Glomerular endothelial cell (primary cell): ENCODE results near the gene NHSL1. TPM values are rescaled to one million over a fixed set of nuclear protein-coding genes. Genes with fewer than 3 reads are reported as not detected.

ENCODE experiments used
- DNase-seq: peaks from one replicate; pipeline ENCODE4 v3.0.0-alpha.2; 2011; ENCODE audit warnings: low read depth, low spot score; ENCODE audit errors: extremely low read depth
- total RNA-seq: library from RNA; depleted of rRNA; stranded (reverse); fragments of >200 nt; gene quantifications from 2 replicates; pipeline ENCODE4 v1.2.3, GENCODE V29; 2015

Gene NHSL1, protein sequence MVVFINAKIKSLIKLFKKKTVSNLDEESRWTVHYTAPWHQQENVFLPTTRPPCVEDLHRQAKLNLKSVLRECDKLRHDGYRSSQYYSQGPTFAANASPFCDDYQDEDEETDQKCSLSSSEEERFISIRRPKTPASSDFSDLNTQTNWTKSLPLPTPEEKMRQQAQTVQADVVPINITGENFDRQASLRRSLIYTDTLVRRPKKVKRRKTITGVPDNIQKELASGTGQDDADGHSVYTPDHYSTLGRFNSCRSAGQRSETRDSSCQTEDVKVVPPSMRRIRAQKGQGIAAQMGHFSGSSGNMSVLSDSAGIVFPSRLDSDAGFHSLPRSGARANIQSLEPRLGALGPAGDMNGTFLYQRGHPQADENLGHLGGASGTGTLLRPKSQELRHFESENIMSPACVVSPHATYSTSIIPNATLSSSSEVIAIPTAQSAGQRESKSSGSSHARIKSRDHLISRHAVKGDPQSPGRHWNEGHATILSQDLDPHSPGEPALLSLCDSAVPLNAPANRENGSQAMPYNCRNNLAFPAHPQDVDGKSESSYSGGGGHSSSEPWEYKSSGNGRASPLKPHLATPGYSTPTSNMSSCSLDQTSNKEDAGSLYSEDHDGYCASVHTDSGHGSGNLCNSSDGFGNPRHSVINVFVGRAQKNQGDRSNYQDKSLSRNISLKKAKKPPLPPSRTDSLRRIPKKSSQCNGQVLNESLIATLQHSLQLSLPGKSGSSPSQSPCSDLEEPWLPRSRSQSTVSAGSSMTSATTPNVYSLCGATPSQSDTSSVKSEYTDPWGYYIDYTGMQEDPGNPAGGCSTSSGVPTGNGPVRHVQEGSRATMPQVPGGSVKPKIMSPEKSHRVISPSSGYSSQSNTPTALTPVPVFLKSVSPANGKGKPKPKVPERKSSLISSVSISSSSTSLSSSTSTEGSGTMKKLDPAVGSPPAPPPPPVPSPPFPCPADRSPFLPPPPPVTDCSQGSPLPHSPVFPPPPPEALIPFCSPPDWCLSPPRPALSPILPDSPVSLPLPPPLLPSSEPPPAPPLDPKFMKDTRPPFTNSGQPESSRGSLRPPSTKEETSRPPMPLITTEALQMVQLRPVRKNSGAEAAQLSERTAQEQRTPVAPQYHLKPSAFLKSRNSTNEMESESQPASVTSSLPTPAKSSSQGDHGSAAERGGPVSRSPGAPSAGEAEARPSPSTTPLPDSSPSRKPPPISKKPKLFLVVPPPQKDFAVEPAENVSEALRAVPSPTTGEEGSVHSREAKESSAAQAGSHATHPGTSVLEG (N-terminal part only)
- total RNA-seq: 64.3 and 78.2 TPM in 2 replicates

DNA sequence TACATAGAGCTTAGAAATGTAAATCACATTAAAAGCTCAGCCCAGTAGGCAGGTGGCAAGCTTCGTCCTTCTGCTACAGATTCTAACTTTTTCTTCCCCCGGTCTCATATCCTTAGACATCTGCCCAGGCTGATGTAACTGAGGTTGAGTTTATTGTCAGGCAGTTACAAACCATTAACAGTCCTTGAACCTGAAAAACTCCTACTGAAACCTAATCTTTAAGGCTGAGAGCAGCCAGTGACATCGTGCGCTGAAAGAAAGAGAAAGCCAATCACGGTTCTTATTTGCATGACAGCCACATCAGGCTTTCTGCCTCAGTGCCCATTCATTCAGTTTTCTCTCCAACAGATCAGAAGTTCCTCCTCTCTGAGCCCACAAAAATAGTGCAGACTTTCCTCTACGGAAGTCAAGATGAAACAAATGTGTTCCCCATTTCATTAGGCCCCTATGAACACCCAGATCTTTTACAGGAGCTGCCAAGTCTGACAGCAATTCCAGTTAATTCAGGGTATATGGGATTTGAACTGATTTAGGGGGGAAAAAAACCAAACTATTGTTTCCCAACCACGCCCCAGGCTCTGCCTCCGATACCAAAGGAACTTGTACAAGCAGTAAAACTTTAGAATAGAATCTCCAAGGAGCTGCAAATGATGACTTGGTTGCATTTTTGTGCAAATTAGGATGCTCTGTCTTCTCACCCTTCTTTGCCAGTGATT is at the start of gene NHSL1:
Gene NHSL1 (minus strand): TSS at position 192 of the 716 bp plus-strand sequence. CDS start 204 bp downstream, outside the sequence.
- DNase-seq: no peak

DNA sequence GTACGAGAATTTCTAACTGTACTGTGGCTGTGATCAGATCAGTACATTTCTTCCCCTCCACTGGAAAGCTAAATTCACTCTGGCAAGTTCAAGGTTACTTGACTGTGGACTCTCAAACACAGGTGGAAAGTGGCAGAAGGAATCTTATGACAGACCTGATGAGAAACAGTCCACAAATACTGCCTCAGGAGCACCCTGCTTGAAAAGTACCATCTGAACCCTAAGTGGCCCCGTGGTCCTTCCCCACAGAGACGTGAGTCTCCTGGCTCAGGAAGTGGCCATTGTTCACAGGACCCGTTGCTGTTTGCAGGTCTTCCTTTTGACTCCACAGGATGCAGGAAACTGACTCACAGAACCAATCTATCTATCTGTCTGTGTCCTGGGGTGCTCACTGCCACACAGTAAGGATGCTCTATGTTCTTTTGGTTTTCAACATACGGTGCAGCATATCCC is 47.5 kb upstream of the NHSL1 start:
- no peak for DNase-seq

DNA sequence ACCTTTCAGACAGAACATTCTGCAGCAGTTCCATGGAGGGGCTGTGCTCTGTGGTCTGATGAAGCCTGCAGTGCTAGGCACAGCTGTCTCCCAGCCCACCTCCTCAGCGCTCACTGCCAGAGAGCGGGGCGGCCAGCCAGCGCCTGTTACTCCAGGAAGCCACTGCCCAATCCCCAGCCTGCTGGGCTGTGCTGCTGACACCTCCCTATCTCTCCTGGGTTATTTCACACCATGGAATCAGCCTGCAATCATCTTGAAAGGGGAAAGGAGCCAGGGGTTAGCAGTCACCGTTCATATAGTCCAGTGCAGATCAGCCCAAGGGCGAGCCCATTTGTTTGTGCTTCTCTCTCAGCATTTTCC is 46.3 kb upstream of the NHSL1 start:
- DNase-seq: no peak

DNA sequence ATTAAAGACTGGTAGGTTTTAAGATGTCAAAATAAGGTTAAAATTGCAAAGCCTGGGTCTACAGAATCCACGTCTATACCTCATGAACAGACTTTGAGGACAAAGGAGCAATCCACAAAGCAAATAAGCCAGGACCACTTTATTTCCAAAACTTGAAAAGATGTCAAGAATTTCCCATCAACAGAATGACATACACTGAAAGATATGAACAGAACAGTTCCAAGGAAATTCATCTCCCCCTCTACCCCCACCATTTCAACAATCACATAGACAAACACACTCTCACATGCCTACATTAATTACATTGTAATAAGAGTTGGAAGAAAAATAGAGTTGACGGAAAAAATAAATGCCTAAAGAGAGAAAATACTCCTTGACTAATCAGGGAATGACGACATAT is 45.2 kb upstream of the NHSL1 start:
- DNase-seq: no peak

DNA sequence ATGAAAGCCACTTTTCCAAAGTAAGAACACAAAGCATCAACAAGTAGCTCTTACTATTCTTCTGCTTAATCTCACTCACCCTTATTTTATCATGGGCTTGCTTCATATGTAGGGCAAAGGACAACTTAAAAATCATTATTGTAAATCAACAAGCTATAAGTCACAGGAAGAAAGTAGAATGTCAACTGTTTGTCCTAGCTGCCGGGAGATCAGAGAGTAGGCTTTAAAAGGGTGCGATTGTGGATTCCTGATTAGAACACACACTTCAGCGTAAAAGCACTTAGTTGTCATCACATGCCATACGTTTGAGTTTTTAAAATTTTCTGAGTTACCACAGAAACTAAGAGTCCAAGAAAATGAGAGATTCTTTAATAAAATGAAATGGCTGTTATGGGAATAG is 44.4 kb upstream of the NHSL1 start:
- no peak for DNase-seq

DNA sequence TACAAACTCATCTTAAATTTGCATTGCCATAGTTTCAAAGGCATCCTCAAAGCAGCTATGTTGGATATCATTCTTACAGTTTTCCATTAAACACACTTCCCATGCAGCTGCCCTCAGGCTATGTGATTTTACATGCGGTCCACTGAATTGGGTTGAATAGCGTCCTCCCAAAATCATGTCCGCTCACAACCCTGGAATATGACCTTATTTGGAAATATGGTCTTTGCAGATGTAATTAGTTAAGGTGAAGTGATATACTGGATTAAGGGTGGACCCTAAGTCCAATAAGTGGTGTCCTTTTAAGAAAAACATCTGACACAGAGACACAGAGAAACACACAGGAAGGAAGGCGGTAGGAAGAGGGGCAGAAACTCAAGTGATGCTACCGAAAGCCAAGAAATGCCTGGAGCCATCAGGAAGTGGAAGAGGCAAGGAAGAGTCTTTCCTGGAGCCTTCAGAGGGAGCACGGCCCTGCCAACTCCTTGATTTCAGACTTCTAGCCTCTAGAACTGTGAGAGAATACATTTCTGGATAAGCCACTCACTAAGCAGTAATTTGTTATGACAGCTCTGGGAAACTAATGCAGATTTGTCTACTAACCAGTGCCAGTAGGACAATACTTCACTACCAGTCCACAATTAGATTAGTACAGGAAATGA is 42.7 kb upstream of the NHSL1 start:
- no peak for DNase-seq

DNA sequence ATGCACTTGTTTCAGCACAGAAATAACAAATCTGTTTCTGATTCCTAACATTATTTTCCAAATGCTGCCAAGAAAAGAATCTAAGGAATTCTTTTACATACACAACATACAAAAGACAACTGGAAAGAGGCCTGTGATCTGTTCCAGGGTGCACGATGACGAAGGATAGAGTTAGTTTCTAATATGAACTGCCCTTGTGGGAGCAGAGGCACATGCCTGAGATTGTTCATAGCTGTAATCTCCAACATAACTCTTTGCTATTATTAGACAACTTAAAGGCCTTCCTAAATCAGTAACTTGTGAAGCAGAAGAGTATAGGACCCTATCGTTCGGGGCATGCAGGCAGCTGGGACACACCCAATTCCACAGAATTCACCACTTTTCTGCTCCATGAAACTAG is 41.2 kb upstream of the NHSL1 start:
- DNase-seq: no peak

DNA sequence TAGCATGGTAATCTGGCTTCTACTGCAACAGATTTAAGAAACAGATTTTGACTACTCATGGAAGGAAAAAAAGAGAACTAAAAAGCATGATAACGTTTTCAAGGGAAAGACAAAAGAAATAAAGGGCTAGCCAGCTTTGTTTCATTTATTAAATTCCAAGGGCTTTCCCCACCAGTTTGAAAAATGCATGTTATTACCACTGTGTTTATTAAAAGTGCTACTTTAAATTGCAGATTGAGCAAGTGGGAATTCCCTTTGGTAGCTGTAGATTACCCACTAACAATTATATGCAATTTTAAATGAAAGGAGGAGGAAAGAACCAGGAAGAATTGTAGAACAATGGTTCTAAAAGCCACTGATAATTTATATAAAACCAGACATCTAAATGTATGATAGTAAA is 40.6 kb upstream of the NHSL1 start:
- no peak for DNase-seq

DNA sequence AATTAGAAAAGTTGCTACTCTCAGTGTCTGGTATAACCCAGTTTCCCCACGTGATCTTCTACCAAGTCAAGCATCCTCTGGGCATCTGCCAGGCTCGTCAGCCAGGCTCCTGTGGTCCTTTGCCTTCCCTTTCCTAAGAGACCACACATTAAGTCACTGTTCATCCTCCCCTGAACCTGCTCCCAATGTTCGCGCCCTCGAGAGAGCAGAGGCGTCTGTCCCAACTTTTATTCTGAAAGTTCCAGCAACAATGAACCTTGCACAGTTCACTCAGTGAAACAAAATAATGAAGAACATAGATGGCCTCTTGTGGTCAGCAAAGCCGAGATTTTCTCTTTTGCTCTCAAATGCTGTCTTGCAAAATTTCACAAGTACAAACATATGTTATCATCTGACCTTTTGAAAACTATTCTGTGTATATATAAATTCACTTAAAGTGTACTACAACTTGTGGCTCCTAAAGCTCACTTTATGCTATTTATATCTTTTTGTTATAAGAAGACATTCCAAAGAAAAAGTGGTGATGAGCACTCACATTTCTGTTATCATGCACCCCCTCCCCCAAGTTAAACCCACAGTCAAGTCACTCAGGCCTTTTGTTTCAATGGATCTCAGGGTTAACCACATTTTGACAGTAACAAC is 39.2 kb upstream of the NHSL1 start:
- no peak for DNase-seq

DNA sequence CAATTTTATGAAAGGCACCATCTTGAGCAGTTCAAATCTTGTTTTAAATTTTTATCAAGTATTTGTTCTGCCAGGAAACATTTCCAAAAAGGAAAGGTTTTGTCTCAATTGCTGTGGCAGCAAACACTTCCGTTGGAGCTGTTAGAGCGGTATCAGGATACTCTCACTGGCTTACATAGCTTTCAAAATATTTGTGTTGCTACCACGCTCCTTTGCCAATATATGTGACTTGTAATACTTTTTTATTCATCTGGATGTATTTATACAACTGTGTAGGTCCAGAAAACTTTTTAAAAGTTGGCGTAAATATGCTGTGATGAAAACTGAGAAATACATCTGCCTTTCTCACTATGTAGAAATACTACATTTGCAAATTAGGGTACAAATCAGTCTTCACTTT is 37.8 kb upstream of the NHSL1 start:
- DNase-seq: no peak

DNA sequence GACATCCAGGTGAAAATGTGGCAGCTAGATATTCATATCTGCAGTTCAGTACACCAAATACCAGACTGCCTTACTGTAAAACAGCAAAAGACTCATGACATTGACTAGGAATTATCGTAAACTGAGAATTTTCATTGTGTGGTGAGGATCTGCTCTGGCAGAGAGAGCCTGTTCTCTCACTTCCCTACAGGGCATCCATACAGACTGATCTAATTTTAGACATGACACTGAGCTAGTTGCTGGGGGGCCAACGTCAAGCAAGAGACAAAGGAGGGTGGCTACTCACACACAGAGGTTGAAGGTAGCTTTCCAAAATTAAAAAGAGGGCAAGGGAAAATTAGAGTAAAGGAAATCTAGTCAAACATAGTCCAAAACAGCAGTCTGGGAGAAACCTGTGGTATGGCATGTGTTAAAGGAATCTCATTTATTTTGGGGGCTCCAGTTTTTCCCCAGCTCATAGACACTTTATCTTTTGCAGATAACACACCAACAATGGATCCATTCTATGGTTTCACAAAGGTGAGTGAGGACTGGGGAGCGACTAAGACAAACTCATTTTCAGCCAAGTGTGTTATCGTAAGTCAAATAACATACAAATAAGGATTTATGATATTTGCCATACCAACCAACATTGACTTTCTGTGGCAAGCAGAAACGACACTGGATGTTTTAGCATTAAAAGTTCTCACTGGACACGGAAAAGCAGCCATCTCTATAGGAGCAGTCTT is 36.6 kb upstream of the NHSL1 start:
- DNase-seq: no peak

DNA sequence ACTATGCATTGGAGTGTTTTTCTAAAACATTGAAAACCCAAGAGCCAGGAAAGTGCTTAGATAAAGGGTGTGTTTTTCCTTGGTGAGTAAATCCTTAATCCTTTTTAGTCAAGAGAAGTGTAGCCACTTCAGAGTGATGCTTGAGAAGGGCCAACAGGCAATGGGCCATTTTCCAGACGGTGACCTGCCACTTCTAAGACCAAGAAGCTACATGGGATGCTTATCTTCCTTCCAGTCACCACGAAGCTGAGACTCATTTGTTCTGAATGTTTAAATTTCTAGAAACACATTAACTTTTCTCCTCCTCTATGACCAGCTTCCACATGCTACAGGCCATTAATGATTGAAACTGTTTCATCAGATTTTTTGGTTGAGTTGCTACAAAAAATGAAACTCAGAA is 34.4 kb upstream of the NHSL1 start:
- DNase-seq: no peak

DNA sequence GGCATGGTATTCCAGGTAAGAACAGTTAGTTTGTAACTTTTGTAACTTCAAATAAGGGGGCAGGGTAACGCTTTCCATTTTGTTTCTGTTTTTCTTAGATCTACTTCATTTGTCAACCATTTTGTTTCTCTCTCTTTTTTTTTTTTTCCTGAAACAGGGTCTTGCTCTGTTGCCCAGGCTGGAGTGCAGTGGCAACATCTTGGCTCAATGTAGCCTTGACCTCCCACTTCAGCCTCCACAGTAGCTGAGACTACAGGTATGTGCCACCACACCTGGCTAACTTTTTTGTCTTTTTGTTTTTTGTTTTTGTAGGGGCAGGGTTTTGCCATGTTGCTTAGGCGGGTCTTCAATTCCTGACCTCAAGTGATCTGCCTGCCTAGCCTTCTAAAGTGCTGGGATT is 32.1 kb upstream of the NHSL1 start:
- DNase-seq: no peak

DNA sequence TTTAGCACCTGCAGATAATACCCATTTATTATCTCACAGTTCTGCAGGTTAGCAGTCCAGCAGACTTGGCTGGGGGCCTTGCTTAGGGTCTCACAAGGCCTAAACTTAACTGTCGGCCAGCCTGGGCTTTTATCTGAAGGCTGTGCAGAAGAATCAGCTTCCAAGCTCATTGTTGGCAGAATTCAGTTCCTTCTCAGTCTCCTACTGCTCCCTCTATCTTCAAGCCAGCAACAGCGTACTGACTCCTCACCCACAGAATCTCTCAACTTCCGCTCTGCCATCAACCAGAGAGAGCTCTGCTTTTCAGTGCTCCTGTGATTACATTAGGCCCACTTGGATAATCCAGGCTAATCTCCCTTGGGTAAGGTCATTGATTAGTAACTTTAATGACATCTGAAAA is 30.2 kb upstream of the NHSL1 start:
- no peak for DNase-seq

DNA sequence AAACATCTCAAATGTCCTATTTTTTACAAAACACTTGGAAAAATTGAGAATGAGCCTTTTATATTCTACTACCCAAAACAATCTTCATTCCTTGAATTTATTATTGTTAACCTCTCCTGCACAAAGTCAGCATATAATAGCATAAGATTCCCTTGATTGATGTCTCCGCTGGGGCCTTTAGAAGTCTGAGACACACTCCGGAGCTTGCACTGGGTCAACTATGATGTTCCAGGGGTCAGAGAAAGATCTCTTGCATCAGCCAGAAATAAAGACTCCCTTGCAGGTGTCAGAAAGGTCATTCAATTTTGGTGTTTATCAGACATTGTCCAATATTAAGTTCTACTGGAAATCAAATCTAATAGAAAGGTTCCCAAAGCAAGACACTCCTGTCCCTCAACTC is 29.7 kb upstream of the NHSL1 start:
- no peak for DNase-seq

DNA sequence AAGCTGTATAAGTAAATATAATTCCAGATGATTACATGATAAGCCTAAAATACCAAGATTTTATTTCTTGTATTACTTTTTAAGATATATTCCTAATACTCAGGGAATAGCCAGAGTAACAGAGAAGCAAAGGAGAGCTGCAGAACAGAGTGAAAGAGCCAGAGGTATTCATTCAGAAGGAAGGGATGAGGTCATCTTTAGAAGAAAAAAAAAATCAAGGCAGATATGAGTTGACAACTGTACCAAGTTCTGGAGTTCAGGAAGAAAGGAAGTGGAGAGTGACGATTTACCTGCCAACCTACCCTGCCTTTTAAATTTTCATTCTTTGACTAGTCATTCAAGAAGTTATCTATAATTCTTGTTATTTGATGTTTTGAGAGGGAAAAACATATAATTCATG is 28.8 kb upstream of the NHSL1 start:
- no peak for DNase-seq

DNA sequence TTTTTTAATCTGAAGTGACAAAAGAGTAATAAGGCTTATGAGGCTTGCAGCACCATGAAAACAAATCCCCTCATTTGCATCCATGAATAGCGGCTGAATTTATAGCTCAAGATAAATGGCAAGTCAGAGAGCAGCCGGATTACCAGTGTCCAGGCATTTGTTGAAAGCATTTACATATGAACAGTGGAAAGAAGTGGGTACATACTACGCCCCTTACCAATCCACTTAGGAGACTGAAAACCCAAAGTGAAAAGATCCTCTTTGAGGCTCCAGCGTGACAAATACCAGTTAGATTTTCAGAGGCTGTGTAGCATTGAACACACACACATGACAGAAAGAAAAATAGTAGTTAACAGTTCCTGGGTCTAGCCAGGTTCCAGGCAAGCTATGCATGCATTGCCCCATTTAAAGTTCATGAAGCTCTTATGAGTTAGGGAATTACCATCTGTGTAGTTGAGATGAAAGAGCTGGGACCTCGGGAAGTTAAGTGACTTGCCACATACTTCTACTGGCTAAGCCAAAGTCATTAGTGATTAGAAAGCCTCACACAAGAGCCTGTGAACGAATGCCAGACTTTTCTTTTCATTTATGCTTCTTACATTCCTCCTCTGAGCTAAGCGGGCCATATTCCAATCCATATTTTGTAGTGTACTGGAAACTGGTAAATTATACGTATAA is 28.3 kb upstream of the NHSL1 start:
- DNase-seq: no peak

DNA sequence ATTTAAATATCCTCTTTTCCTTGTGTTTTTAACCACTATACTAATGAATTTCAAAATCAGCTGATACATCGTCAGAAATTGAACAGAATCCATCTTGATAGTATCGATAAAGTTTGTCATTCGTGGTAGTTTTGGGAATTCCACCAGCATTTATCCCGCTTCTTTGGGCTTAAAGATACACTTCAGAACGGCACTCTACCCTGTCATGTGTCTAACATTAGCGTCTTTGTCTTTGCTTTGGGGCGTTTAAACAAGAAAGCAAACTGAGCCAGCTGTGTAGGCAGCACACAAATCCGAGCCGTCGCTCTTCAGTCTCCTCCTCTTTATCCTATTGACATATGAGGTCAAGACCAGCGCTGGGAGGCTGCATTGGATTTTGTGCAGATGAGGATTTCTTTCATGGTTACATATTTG is 27.5 kb upstream of the NHSL1 start:
- no peak for DNase-seq
